HepG2 (cell line): Measurements from ENCODE around the gene BET1. TPM values are rescaled to one million over a fixed set of nuclear protein-coding genes. Genes with fewer than 3 reads are reported as not detected.

ENCODE experiments used
- BRF2 ChIP-seq: sonication (generic); formaldehyde crosslinking; IDR thresholded peaks from 2 replicates; pipeline ENCODE4 v1.8.1; 2022; ENCODE audit warnings: mild to moderate bottlenecking, missing genetic modification reagents
- CEBPG ChIP-seq: IDR thresholded peaks from 2 replicates; pipeline ENCODE4 v1.6.1; 2016
- DR1 ChIP-seq: sonication (generic); formaldehyde crosslinking; IDR thresholded peaks from 2 replicates; pipeline ENCODE4 v1.8.0; 2021; ENCODE audit warnings: mild to moderate bottlenecking, missing genetic modification reagents, inconsistent platforms
- FOXA1 ChIP-seq, 2 experiments: fragments of 450-650 bp in 1 of 2; sonication (generic) in 1 of 2; formaldehyde crosslinking in 1 of 2; IDR thresholded peaks; 2 replicates each; pipeline versions ENCODE4 v1.4.0 to v1.6.1; 2016 to 2020; ENCODE audit warnings: missing genetic modification reagents in 1 of 2
- FOXJ3 ChIP-seq: sonication (generic); formaldehyde crosslinking; IDR thresholded peaks from 2 replicates; pipeline ENCODE4 v1.4.0; 2020; ENCODE audit warnings: missing genetic modification reagents, mild to moderate bottlenecking, borderline replicate concordance
- HNF4G ChIP-seq, 2 experiments: sonication (generic) in 1 of 2; formaldehyde crosslinking in 1 of 2; IDR thresholded peaks; 2 replicates each; pipeline versions ENCODE4 v1.4.0 to v1.6.1; 2011 to 2020; ENCODE audit warnings: borderline replicate concordance in 2 of 2, low read depth in 2 of 2, mild to moderate bottlenecking in 2 of 2, low read length in 1 of 2, missing genetic modification reagents in 1 of 2, moderate library complexity in 1 of 2
- SP4 ChIP-seq: sonication (generic); formaldehyde crosslinking; IDR thresholded peaks from 2 replicates; pipeline ENCODE4 v1.8.1; 2023; ENCODE audit warnings: mild to moderate bottlenecking, missing genetic modification reagents
- TFE3 ChIP-seq: IDR thresholded peaks from 2 replicates; pipeline ENCODE4 v1.6.1; 2016
- ZBTB25 ChIP-seq: IDR thresholded peaks from 2 replicates; pipeline ENCODE4 v1.6.1; 2018; ENCODE audit warnings: missing genetic modification reagents
- ZBTB44 ChIP-seq: sonication (generic); formaldehyde crosslinking; IDR thresholded peaks from 2 replicates; pipeline ENCODE4 v1.4.0; 2020; ENCODE audit warnings: missing genetic modification reagents
- ZNF691 ChIP-seq: sonication (generic); formaldehyde crosslinking; IDR thresholded peaks from 2 replicates; pipeline ENCODE4 v1.4.0; 2020; ENCODE audit warnings: missing genetic modification reagents, low read depth, mild to moderate bottlenecking, borderline replicate concordance
- polyA plus RNA-seq, 8 experiments: library from polyadenylated mRNA; depleted of rRNA in 3 of 8; stranded (reverse) in 7 of 8; unstranded in 1 of 8; fragments of >200 nt; fragmentation: Illumina TruSeq in 4 of 8; extraction: Trizol in 4 of 8; gene quantifications; 2 replicates each; pipeline versions ENCODE4 v1.2.1 to v1.2.3, GENCODE V29; 2011 to 2016; ENCODE audit warnings: low read depth in 4 of 8, missing spikeins in 1 of 8, mixed read lengths in 1 of 8; ENCODE audit not compliant: insufficient read depth in 1 of 8
- total RNA-seq, 5 experiments: library from RNA; depleted of rRNA; stranded (reverse); fragments of >200 nt; fragmentation: Illumina TruSeq; extraction: Trizol; gene quantifications; 2 replicates each; pipeline ENCODE4 v1.2.3, GENCODE V29; 2016; ENCODE audit warnings: low read depth in 1 of 5

Gene BET1
- total and polyA plus RNA-seq, 2 of the 13 experiments (the other 11 are each of a cell fraction or from before 2014, with no cell fraction given) = 23.8 to 33.7 TPM

- TF ChIP-seq ZNF691 (CRISPR knock-in tag) (0 out of 2 replicates have a peak, but pooled peaks have one; percentile 2), DR1 (CRISPR knock-in tag) (no peak), ZBTB25 (CRISPR knock-in tag) (0 out of 2 replicates have a peak, but pooled peaks have one; percentile 4), FOXJ3 (0 out of 2 replicates have a peak, but pooled peaks have one; percentile 1), CEBPG (CRISPR knock-in tag) (peak; percentile 28; the same call in 1 of the 2 replicates), ZBTB44 (CRISPR knock-in tag) (no peak), TFE3 (peak; percentile 5; the same call in 1 of the 2 replicates), BRF2 (CRISPR knock-in tag) (0 out of 2 replicates have a peak, but pooled peaks have one; percentile 36), SP4 (no peak), HNF4G (IDR thresholded peaks at IDR 0.05; ENCODE audit: borderline replicate concordance, low read depth, low read length) (0 out of 2 replicates have a peak, but pooled peaks have one; percentile 8), HNF4G (CRISPR knock-in tag; IDR thresholded peaks at IDR 0.05; ENCODE audit: borderline replicate concordance, low read depth) (no peak), FOXA1 (IDR thresholded peaks at IDR 0.05) (no peak), FOXA1 (CRISPR knock-in tag; IDR thresholded peaks at IDR 0.05) (peak; percentile 28; the same call in 1 of the 2 replicates)
These were observed 620 bp downstream of the BET1 start (continued) for GRCh38 chr7:94003446-94004023.
